Thoracic aorta (tissue), 2 donors: ENCODE data around the gene STARD3NL. TPM values are rescaled to one million over a fixed set of nuclear protein-coding genes. Genes with fewer than 3 reads are reported as not detected.
"Not testable (repeated sequence)": the region's sequence is repeated elsewhere in the genome, so short reads cannot be mapped to it uniquely, and the experiment has no call there.

Experiments
- ATAC-seq: fragments of 150-250 bp; one replicate; pipeline ENCODE4 v1.8.0; 2017; ENCODE audit warnings: low read depth; ENCODE audit not compliant: insufficient number of reproducible peaks, low FRiP score
- DNase-seq: peaks from one replicate; pipeline ENCODE4 v3.0.0-alpha.2; 2020; ENCODE audit warnings: low spot score
- H3K27ac ChIP-seq, 2 donors: fragments of 200-600 bp; sonication (generic); 1 replicate in 1 of 2; 2 replicates in 1 of 2; pipeline ENCODE4 v1.5.1; 2016; ENCODE audit warnings: mild to moderate bottlenecking in 2 of 2, moderate library complexity in 2 of 2
- H3K27me3 ChIP-seq: fragments of 200-600 bp; sonication (generic); replicated peaks from 2 replicates; pipeline ENCODE4 v1.6.0; 2016; ENCODE audit warnings: mild to moderate bottlenecking; ENCODE audit not compliant: insufficient read depth
- H3K36me3 ChIP-seq: fragments of 200-600 bp; sonication (generic); one replicate; pipeline ENCODE4 v1.5.1; 2016
- H3K4me1 ChIP-seq, 2 donors: fragments of 200-600 bp; sonication (generic); 1 replicate in 1 of 2; 2 replicates in 1 of 2; pipeline versions ENCODE4 v1.5.1 to v1.6.0; 2016; ENCODE audit warnings: low read depth in 2 of 2, mild to moderate bottlenecking in 1 of 2; ENCODE audit not compliant: control insufficient read depth in 1 of 2
- H3K4me3 ChIP-seq: fragments of 200-600 bp; sonication (generic); 2 replicates; pipeline ENCODE4 v1.5.1; 2016; ENCODE audit warnings: mild to moderate bottlenecking
- H3K9me3 ChIP-seq: fragments of 200-600 bp; sonication (generic); 2 replicates; pipeline ENCODE4 v1.5.1; 2016
- CTCF ChIP-seq: fragments of 200-600 bp; sonication (generic); IDR thresholded peaks from one replicate; pipeline ENCODE4 v1.5.1; 2019; ENCODE audit warnings: antibody characterized with exemption
- total RNA-seq, 2 donors: library from RNA; depleted of rRNA; stranded (reverse); fragments of >200 nt; gene quantifications; one replicate each; pipeline versions ENCODE4 v1.1.0 to v1.2.3, GENCODE V29; 2016

Gene STARD3NL
- total RNA-seq, 2 donors from 2014 or later = 24.8 to 27.6 TPM

GRCh38 chr7:38257350-38257677 lies 79.3 kb downstream of the STARD3NL start:
- no peak for DNase-seq
- Histone ChIP-seq H3K27ac (no peak overlapping the region), H3K27me3 (no peaks in the 10 kb centered on the region), H3K4me3 (no peak overlapping the region), H3K4me1 (no peaks in the 10 kb centered on the region), H3K36me3 (no peaks in the 10 kb centered on the region), H3K9me3 (no peaks in the 10 kb centered on the region)
- no peak for TF ChIP-seq CTCF
- ATAC-seq = no peak

- H3K4me3 ChIP-seq, H3K4me1 ChIP-seq, H3K9me3 ChIP-seq, H3K27ac ChIP-seq, H3K36me3 ChIP-seq, ATAC-seq, DNase-seq, H3K27me3 ChIP-seq: not testable (repeated sequence)
Observed at GRCh38 chr7:38259157-38259556, 81.1 kb downstream of the STARD3NL start.

GRCh38 chr7:38261601-38262000 lies 83.6 kb downstream of the STARD3NL start:
- H3K4me3 ChIP-seq, DNase-seq, H3K36me3 ChIP-seq, ATAC-seq, H3K27me3 ChIP-seq, H3K27ac ChIP-seq, H3K9me3 ChIP-seq, H3K4me1 ChIP-seq: not testable (repeated sequence)

GRCh38 chr7:38262026-38262425 lies 84.0 kb downstream of the STARD3NL start:
- DNase-seq, H3K4me1 ChIP-seq, H3K27ac ChIP-seq, H3K9me3 ChIP-seq, H3K36me3 ChIP-seq, H3K4me3 ChIP-seq, H3K27me3 ChIP-seq, ATAC-seq: not testable (repeated sequence)

- TF ChIP-seq CTCF = no peak
- Histone ChIP-seq H3K27ac (no peak overlapping the region), H3K4me3 (no peak overlapping the region), H3K9me3 (no peaks in the 10 kb centered on the region), H3K36me3 (no peaks in the 10 kb centered on the region), H3K27me3 (no peaks in the 10 kb centered on the region), H3K4me1 (no peaks in the 10 kb centered on the region)
- DNase-seq (no peak), ATAC-seq (no peak)
Observed at GRCh38 chr7:38262545-38262944, 84.5 kb downstream of the STARD3NL start.

- not testable (repeated sequence) for ATAC-seq, H3K4me3 ChIP-seq, DNase-seq, H3K27ac ChIP-seq, H3K4me1 ChIP-seq, H3K27me3 ChIP-seq, H3K36me3 ChIP-seq, H3K9me3 ChIP-seq
Observed at GRCh38 chr7:38263274-38263673, 85.2 kb downstream of the STARD3NL start.

- not testable (repeated sequence) for H3K27ac ChIP-seq, DNase-seq, ATAC-seq, H3K9me3 ChIP-seq, H3K27me3 ChIP-seq, H3K36me3 ChIP-seq, H3K4me3 ChIP-seq, H3K4me1 ChIP-seq
Observed at GRCh38 chr7:38264602-38265001, 86.6 kb downstream of the STARD3NL start.

- H3K9me3 ChIP-seq, ATAC-seq, H3K36me3 ChIP-seq, H3K4me1 ChIP-seq, DNase-seq, H3K27me3 ChIP-seq, H3K27ac ChIP-seq, H3K4me3 ChIP-seq: not testable (repeated sequence)
Observed at GRCh38 chr7:38265958-38266357, 87.9 kb downstream of the STARD3NL start.

GRCh38 chr7:38269704-38270346 lies 91.8 kb downstream of the STARD3NL start:
- H3K36me3 ChIP-seq, ATAC-seq, H3K9me3 ChIP-seq, H3K27me3 ChIP-seq, H3K4me3 ChIP-seq, H3K4me1 ChIP-seq, DNase-seq, H3K27ac ChIP-seq: not testable (repeated sequence)

- not testable (repeated sequence) for H3K9me3 ChIP-seq, DNase-seq, H3K4me3 ChIP-seq, H3K27ac ChIP-seq, H3K27me3 ChIP-seq, H3K36me3 ChIP-seq, ATAC-seq, H3K4me1 ChIP-seq
Observed at GRCh38 chr7:38270405-38270804, 92.4 kb downstream of the STARD3NL start.
